GM18526 (cell line): ENCODE measurements around the gene ALDH6A1.

ENCODE experiments used
- POLR2A ChIP-seq: IDR thresholded peaks from 3 replicates; pipeline ENCODE4 v1.6.1; 2011; ENCODE audit not compliant: insufficient read length; ENCODE audit errors: extremely low read depth

Gene ALDH6A1

GRCh38 chr14:74064883-74065282 is 19.4 kb downstream of the ALDH6A1 start:
- TF ChIP-seq POLR2A: no peak

- no peak for TF ChIP-seq POLR2A
These were observed 19.8 kb downstream of the ALDH6A1 start for GRCh38 chr14:74064426-74064825.

GRCh38 chr14:74062809-74063150 is 21.5 kb downstream of the ALDH6A1 start:
- no peak for TF ChIP-seq POLR2A

DNA sequence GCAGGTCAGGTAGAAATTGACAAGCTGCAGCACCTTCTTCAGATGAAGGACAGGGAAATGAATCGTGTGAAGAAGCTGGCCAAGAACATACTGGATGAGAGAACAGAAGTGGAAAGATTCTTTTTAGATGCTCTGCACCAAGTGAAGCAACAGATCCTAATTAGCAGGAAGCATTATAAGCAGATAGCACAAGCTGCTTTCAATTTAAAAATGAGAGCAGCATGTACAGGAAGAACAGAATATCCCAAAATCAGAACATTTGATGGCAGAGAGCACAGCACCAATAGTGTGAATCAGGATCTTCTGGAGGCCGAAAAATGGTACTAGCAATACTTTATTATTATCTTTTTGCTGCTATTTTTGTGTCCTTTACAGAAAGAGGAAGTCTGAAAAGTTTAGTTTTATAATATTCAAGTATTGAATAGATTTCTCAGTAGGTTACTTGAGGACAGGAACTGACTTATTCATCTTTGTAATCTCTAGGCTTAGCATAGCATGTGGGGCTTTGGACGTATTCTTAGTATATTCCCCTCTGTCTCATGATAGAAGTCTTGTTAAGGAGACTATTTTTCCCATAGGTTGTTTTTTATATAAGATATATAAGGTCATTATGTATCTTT is 34.3 kb downstream of the ALDH6A1 start:
- no peak for TF ChIP-seq POLR2A

GRCh38 chr14:74048281-74048680 is 36.0 kb downstream of the ALDH6A1 start:
- TF ChIP-seq POLR2A: no peak

GRCh38 chr14:74045522-74045921 is 38.7 kb downstream of the ALDH6A1 start:
- no peak for TF ChIP-seq POLR2A

DNA sequence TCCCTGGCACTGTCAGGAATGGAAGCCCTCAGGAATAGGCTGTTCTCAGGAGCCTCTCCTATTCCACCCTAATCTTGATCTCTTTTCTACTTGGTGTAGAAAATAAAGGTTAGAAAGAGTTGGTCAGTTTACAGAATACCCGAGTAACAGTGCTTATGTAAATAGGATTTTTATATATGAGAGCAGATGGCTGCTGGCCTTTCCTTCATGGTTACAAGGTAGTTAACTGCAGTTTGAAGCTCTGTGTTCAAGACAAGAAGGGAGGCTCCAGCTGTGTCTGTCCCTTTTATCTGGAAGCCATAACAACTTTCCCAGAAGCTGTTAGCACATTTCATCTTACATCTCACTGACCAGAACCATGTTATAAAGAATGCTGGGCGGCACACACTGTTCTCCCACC is 42.0 kb downstream of the ALDH6A1 start:
- TF ChIP-seq POLR2A: no peak

- no peak for TF ChIP-seq POLR2A
These were observed 46.0 kb downstream of the ALDH6A1 start for GRCh38 chr14:74038020-74038859.

DNA sequence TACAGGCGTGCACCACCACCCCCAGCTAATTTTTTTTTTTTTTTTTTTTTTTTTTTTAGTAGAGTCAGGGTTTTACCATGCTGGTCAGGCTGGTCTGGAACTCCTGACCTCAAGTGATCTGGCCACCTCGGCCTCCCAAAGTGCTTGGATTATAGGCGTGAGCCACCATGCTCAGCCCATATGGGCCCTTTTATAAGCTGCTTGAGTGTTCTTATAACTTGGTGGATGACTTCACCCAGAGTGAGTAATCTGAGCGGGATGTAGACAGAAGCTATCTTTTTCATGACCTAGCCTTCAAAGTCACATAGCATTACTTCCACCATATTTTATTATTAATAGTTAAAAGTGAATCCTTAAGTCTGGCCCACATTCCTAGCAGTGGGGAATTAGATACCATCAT is 48.7 kb downstream of the ALDH6A1 start:
- TF ChIP-seq POLR2A: no peak

DNA sequence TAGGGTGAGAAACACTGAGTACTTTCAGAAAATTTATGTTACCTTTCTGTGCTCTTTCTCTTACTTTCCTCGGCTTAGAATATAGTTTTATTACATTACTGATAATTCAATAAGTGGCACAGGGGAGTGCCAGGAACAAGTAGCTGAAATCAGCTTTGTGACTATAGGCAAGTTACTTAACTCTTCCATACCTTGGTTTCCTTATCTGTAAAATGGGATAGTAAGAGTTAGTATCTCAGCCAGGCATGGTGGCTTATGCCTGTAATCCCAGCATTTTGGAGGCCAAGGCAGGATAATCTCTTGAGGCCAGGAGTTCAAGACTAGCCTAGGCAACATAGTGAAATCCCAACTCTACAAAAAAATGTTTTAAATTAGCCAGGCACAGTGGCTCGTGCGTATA is 49.7 kb downstream of the ALDH6A1 start:
- no peak for TF ChIP-seq POLR2A

- TF ChIP-seq POLR2A: no peak
These were observed 55.1 kb downstream of the ALDH6A1 start for GRCh38 chr14:74029136-74029535.

DNA sequence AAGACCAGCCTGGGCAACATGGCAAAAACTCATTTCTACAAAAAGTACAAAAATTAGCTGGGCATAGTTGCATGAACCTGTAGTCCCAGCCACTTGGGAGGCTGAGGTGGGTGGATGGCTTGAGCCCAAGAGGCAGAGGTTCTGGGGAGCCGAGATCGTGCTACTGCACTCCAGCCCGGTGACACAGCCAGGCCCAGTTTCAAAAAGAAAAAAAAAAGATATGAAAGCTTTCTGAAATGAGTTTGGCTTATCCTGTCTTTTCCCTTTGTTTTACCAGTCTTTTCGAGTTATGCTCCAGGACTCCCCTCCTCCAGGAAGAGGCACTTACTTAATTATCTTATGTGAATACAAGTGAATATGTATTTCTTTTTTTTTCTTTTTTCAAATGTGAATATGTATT is 61.9 kb downstream of the ALDH6A1 start:
- TF ChIP-seq POLR2A: no peak

- TF ChIP-seq POLR2A: no peak
These were observed 64.7 kb downstream of the ALDH6A1 start for GRCh38 chr14:74019408-74020137.

- TF ChIP-seq POLR2A: peak; percentile 88
These were observed 65.5 kb downstream of the ALDH6A1 start, which contains the start of the genes BBOF1 and ENTPD5 for GRCh38 chr14:74018586-74019407. BBOF1 (plus strand) TSS chr14:74019349; CDS start chr14:74019479, 130 bp downstream. ENTPD5 (minus strand) TSS chr14:74019288; CDS start chr14:73988102, 31,186 bp downstream.

DNA sequence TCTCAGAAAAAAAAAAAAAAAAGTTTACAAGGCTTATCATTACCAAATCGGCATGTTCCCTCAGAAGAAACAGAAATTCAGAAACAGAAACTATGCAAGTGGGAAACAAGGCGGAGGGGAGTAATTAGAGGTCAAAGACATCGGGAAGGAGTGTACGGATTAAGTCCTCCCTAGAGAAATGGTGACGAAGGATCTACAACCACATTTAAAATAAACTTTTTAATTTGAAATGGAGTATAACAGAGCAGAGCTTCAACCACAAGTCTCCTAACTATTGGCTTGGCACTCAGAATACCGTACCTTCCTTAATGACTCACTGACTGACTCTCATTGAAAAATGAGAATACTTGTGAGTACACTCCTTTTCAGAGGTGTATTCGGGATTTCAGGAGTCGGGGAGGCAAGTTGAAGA is 66.1 kb downstream of the ALDH6A1 start:
- no peak for TF ChIP-seq POLR2A
